Endothelial cell of umbilical vein (primary cell): ENCODE measurements around the gene NCSTN. TPM values are rescaled to one million over a fixed set of nuclear protein-coding genes. Genes with fewer than 3 reads are reported as not detected.

Experiments
- BruUV-seq: library from RNA; stranded (reverse); fragments of 400-500 nt; replicated peaks from 2 replicates; lab custom pipeline; 2021; lab: Mats Ljungman, UMichigan
- CTCF ChIA-PET: fragments of 300-600, 350-600 bp; sonication (Branson Sonifier 250); formaldehyde crosslinking; loops from one replicate; lab custom pipeline; 2021; ENCODE audit warnings: antibody characterized with exemption, inconsistent platforms; lab: Charles Lee
- POLR2A ChIA-PET: fragments of 300-600, 350-600 bp; sonication (Branson Sonifier 250); formaldehyde crosslinking; loops from one replicate; lab custom pipeline; 2021; ENCODE audit warnings: antibody characterized with exemption, inconsistent platforms; lab: Charles Lee
- DNase-seq: peaks from one replicate; pipeline ENCODE4 v3.0.0-alpha.2; 2011; ENCODE audit warnings: low read depth, low spot score
- FAIRE-seq: peaks from 2 replicates; lab custom pipeline; 2011; peaks lifted over from hg19 to GRCh38; lab: Jason Lieb, UNC
- H2AFZ ChIP-seq: 2 replicates; pipeline ENCODE4 v1.6.0; 2012; ENCODE audit warnings: low read depth, low read length, control low read depth, inconsistent platforms
- H3K27ac ChIP-seq: 2 replicates; pipeline ENCODE4 v1.5.1; 2011; ENCODE audit warnings: low read depth, mild to moderate bottlenecking, control low read depth, low read length, moderate library complexity; ENCODE audit not compliant: insufficient read depth
- H3K27me3 ChIP-seq, 2 experiments: 2 replicates each; pipeline versions ENCODE4 v1.6.0 to v1.6.1; 2011; ENCODE audit warnings: low read length in 2 of 2, mixed read lengths in 1 of 2; ENCODE audit not compliant: control insufficient read depth in 2 of 2, insufficient read depth in 2 of 2
- H3K36me3 ChIP-seq, 2 experiments: 2 replicates in 1 of 2; 3 replicates in 1 of 2; pipeline ENCODE4 v1.5.1; 2011; ENCODE audit warnings: low read length in 2 of 2, mild to moderate bottlenecking in 1 of 2, moderate library complexity in 1 of 2; ENCODE audit not compliant: control insufficient read depth in 2 of 2, insufficient read depth in 2 of 2; ENCODE audit errors: extremely low read depth in 1 of 2
- H3K4me1 ChIP-seq: 3 replicates; pipeline ENCODE4 v1.5.1; 2011; ENCODE audit warnings: mild to moderate bottlenecking, low read length; ENCODE audit not compliant: control insufficient read depth, insufficient read depth; ENCODE audit errors: extremely low read depth
- H3K4me2 ChIP-seq: 2 replicates; pipeline ENCODE4 v1.6.1; 2011; ENCODE audit warnings: low read length, control low read depth, mixed read lengths; ENCODE audit not compliant: insufficient read depth
- H3K4me3 ChIP-seq, 3 experiments: fragments of 200-600 bp in 1 of 3; sonication (generic), shearing (Covaris generic) in 1 of 3; replicated peaks in 1 of 3; 2 replicates each; pipeline ENCODE4 v1.5.1; 2011 to 2016; ENCODE audit warnings: control low read depth in 3 of 3, low read length in 3 of 3, mild to moderate bottlenecking in 2 of 3, inconsistent platforms in 1 of 3, low read depth in 1 of 3, moderate library complexity in 1 of 3; ENCODE audit not compliant: insufficient read depth in 1 of 3
- H3K79me2 ChIP-seq: 2 replicates; pipeline ENCODE4 v1.6.0; 2012; ENCODE audit warnings: low read length, inconsistent platforms; ENCODE audit not compliant: control insufficient read depth, insufficient read depth
- H3K9ac ChIP-seq: replicated peaks from 2 replicates; pipeline ENCODE3; 2011; ENCODE audit warnings: low read length, control low read depth; ENCODE audit not compliant: insufficient read depth; ENCODE audit errors: extremely low read depth
- H3K9me1 ChIP-seq: replicated peaks from 3 replicates; pipeline ENCODE4 v1.6.0; 2011; ENCODE audit warnings: mild to moderate bottlenecking, low read length; ENCODE audit not compliant: control insufficient read depth, insufficient read depth; ENCODE audit errors: extremely low read depth
- H3K9me3 ChIP-seq: replicated peaks from 2 replicates; pipeline ENCODE4 v1.5.1; 2012; ENCODE audit warnings: low read length, inconsistent platforms; ENCODE audit not compliant: control insufficient read depth, insufficient read depth
- H4K20me1 ChIP-seq: replicated peaks from 2 replicates; pipeline ENCODE3; 2011; ENCODE audit warnings: mild to moderate bottlenecking, low read length; ENCODE audit not compliant: control insufficient read depth, insufficient read depth; ENCODE audit errors: extremely low read depth
- CTCF ChIP-seq, 2 donors: IDR thresholded peaks; 1 replicate in 1 of 2; 2 replicates in 1 of 2; pipeline ENCODE4 v1.5.1; 2011; ENCODE audit warnings: low read length in 2 of 2, mild to moderate bottlenecking in 2 of 2, moderate library complexity in 2 of 2, control low read depth in 1 of 2, inconsistent platforms in 1 of 2, low read depth in 1 of 2; ENCODE audit not compliant: insufficient read depth in 1 of 2; ENCODE audit errors: extremely low read depth in 1 of 2
- EZH2 ChIP-seq: IDR thresholded peaks from 2 replicates; pipeline ENCODE4 v1.6.1; 2012; ENCODE audit warnings: borderline replicate concordance, low read depth, mild to moderate bottlenecking, moderate library complexity, low read length, inconsistent platforms; ENCODE audit not compliant: severe bottlenecking
- FOS ChIP-seq: IDR thresholded peaks from 2 replicates; pipeline ENCODE4 v1.6.1; 2011; ENCODE audit warnings: mild to moderate bottlenecking, low read length, moderate library complexity, borderline replicate concordance; ENCODE audit not compliant: insufficient read depth
- GATA2 ChIP-seq: IDR thresholded peaks from 2 replicates; pipeline ENCODE4 v1.7.0; 2011; ENCODE audit warnings: low read depth, mild to moderate bottlenecking, moderate library complexity, mixed read lengths, low read length; ENCODE audit not compliant: insufficient read length, insufficient read depth
- JUN ChIP-seq: IDR thresholded peaks from 2 replicates; pipeline ENCODE4 v1.6.1; 2011; ENCODE audit warnings: borderline replicate concordance, low read depth; ENCODE audit not compliant: insufficient read length, insufficient read depth
- MAX ChIP-seq: IDR thresholded peaks from 2 replicates; pipeline ENCODE4 v1.6.1; 2011; ENCODE audit not compliant: insufficient read depth, insufficient read length
- MYC ChIP-seq: IDR thresholded peaks from one replicate; pipeline ENCODE4 v1.6.1; 2011; ENCODE audit warnings: mild to moderate bottlenecking, low read depth, low read length
- POLR2A ChIP-seq: IDR thresholded peaks from 2 replicates; pipeline ENCODE4 v1.6.1; 2012; ENCODE audit warnings: low read depth, mild to moderate bottlenecking, control low read depth, low read length
- POLR2AphosphoS5 ChIP-seq: IDR thresholded peaks from 2 replicates; pipeline ENCODE4 v1.6.1; 2012; ENCODE audit warnings: low read depth, mild to moderate bottlenecking, control low read depth, low read length, moderate library complexity; ENCODE audit not compliant: insufficient read depth
- dilution Hi-C: fragments of 300-500 bp; cut with MboI; formaldehyde crosslinking; loops from one replicate; pipeline ENCODE4 v1.15.0; 2019; ENCODE audit warnings: low sequenced_read_pairs; ENCODE audit not compliant: extremely low pct_ligation_motif_present
- intact Hi-C: fragments of 100-400 bp; cut with micrococcal nuclease; formaldehyde crosslinking; loops from one replicate; pipeline ENCODE4 v1.10.0; 2022
- polyA plus RNA-seq, 4 experiments: library from polyadenylated mRNA; depleted of rRNA in 3 of 4; stranded (reverse) in 3 of 4; unstranded in 1 of 4; fragments of >200 nt; gene quantifications; 2 replicates each; pipeline versions ENCODE4 v1.2.1 to v1.2.3, GENCODE V29; 2011 to 2012; ENCODE audit warnings: missing spikeins in 1 of 4
- total RNA-seq: library from RNA; stranded (reverse); gene quantifications from 2 replicates; pipeline ENCODE4 v1.2.3, GENCODE V29; 2021

NCSTN gene
- total and polyA plus RNA-seq, 2 donors (not counting 3 experiments of a cell fraction or from before 2014, with no cell fraction given) = 92.5 to 199 TPM

GRCh38 chr1:160308451-160309184, 34.6 kb upstream of the NCSTN start:
- intact Hi-C loops (loop anchor here (5.0 kb wide), 1 partner anchor 34 kb away; the partner anchor contains the start of genes COPA and NCSTN), dilution Hi-C loops (no loop called here)
- FAIRE-seq (no peak), DNase-seq (no peak)
- Histone ChIP-seq H3K4me3 (no peak overlapping the region), H2AFZ (no peak overlapping the region), H3K27me3 (no peaks in the 10 kb centered on the region), H3K4me2 (no peak overlapping the region), H3K79me2 (no peaks in the 10 kb centered on the region), H3K9ac (no peak overlapping the region), H3K4me1 (no peaks in the 10 kb centered on the region), H4K20me1 (no peaks in the 10 kb centered on the region), H3K27ac (no peak overlapping the region), H3K9me3 (no peaks in the 10 kb centered on the region), H3K36me3 (peaks cover 42 to 51% of the 10 kb centered on the region in 2 experiments), H3K9me1 (no peaks in the 10 kb centered on the region)
- CTCF ChIA-PET = interaction anchor here (0.6 to 2.6 kb wide), 4 partner anchors 15 to 115 kb away, joined by 3 to 13 read pairs (median 4); no protein-coding TSS in a partner anchor
- POLR2A ChIA-PET = no interaction called here
- TF ChIP-seq EZH2 (no peak), CTCF (IDR thresholded peaks at IDR 0.05; ENCODE audit: extremely low read depth in 1 of 2, insufficient read depth in 1 of 2, low read depth in 1 of 2, low read length in 2 of 2) (no peak), FOS (no peak), POLR2AphosphoS5 (no peak), MAX (no peak), MYC (no peak), POLR2A (no peak), JUN (no peak), GATA2 (no peak)
- BruUV-seq = no TSS peak
